ENCODE measurements around the gene SNX8. TPM values are rescaled to one million over a fixed set of nuclear protein-coding genes. Genes with fewer than 3 reads are reported as not detected.
"Not testable (repeated sequence)": the region's sequence is repeated elsewhere in the genome, so short reads cannot be mapped to it uniquely, and the experiment has no call there.

SNX8 gene
- total RNA-seq, 1 donor from 2014 or later, result 18.8 TPM

GRCh38 chr7:2273866-2274265, 40.4 kb downstream of the SNX8 start:
- intact Hi-C loops (cut with DNase I), result no loop called here
- DNase-seq (ENCODE audit: missing footprints) (no peak), ATAC-seq (no peak)

- intact Hi-C loops (cut with DNase I), result no loop called here
- ATAC-seq, result no peak
Observed at GRCh38 chr7:2272031-2272430, 42.2 kb downstream of the SNX8 start.

GRCh38 chr7:2271273-2272026, 42.8 kb downstream of the SNX8 start:
- intact Hi-C loops (cut with DNase I), result no loop called here

More at GRCh38 chr7:2272031-2272430, 42.2 kb downstream of the SNX8 start:
- no peak for DNase-seq (ENCODE audit: missing footprints)

GRCh38 chr7:2270495-2270894, 43.7 kb downstream of the SNX8 start:
- intact Hi-C loops (cut with DNase I), result no loop called here
- ATAC-seq (no peak), DNase-seq (ENCODE audit: missing footprints) (no peak)

More at GRCh38 chr7:2271273-2272026, 42.8 kb downstream of the SNX8 start:
- DNase-seq (ENCODE audit: missing footprints), result no peak
- ATAC-seq, result no peak

DNA sequence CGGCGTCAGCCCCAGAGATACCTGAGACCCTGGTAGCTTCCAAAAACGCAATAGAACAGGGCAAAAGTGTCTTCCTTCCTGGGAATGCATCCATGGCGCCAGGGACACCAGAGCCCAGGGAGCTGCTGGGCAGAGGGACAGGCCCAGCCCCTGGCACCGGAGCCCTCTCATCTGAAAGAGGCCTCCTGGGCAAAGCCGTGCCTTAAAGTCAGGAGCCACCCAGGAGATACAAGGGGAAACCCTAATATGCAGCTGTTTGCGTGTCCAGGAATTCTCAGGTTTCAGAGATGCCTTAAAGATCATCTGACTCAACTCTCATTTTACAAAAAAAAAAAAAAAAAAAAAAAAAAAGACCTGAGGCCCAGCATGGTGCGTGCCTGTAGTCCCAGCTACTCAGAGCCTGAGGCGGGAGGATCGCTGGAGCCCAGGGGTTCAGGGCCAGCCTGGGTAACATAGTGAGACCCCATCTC, 44.2 kb downstream of the SNX8 start:
- intact Hi-C loops (cut with DNase I), result no loop called here

GRCh38 chr7:2269089-2269990, 44.9 kb downstream of the SNX8 start:
- ATAC-seq; DNase-seq (ENCODE audit: missing footprints); intact Hi-C loops (cut with DNase I): not testable (repeated sequence)

More for the DNA sequence above, 44.2 kb downstream of the SNX8 start:
- ATAC-seq, result no peak
- no peak for DNase-seq (ENCODE audit: missing footprints)

GRCh38 chr7:2266911-2267310, 47.3 kb downstream of the SNX8 start:
- intact Hi-C loops (cut with DNase I), result no loop called here
- no peak for DNase-seq (ENCODE audit: missing footprints)
- no peak for ATAC-seq

DNA sequence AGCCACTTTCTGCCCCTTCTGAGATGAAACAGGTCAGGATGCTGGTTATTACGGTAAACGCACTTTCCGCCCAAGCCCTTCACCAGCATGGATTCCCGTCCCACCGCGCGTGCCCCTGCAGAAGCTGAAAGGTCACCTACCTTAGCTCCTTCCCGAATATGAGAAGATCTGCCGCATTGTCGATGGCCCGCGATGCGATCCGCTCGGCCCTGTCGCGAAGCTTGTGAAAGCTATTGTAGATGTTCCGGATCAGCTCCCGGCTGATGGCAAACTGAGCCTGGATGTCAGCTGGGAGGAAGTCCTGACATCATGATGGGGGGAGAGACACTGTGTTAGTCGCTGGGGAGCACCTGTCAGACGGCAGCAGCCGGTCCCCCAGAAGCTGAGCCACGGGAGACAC, 50.1 kb downstream of the SNX8 start:
- intact Hi-C loops (cut with DNase I), result no loop called here
- ATAC-seq, result no peak
- DNase-seq (ENCODE audit: missing footprints), result peak; percentile 37

- no peak for ATAC-seq
- intact Hi-C loops (cut with DNase I), result no loop called here
- DNase-seq (ENCODE audit: missing footprints), result peak; percentile 15
Observed at GRCh38 chr7:2263176-2263575, 51.1 kb downstream of the SNX8 start.

GRCh38 chr7:2261611-2262010, 52.6 kb downstream of the SNX8 start:
- DNase-seq (ENCODE audit: missing footprints) (peak; percentile 18), ATAC-seq (no peak)
- intact Hi-C loops (cut with DNase I), result no loop called here

DNA sequence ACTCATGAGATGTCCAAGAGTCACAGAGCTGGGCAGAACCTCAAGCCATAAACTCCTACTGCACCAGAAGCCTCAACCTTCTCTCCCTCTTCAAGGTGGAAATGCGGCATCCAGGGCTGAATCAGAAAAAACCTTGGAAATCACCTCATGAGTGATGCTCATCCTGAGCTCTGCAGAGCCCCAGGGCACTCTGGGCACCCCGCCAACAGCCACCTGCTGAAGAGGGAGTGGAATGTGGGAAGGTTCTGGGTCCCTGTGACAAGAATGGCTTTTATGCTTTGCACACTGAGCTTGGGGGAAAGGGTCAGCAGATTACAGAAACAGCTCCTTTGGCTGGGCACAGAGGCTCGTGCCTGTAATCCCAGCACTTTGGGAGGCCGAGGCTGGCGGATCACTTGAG, 53.4 kb downstream of the SNX8 start:
- intact Hi-C loops (cut with DNase I), result no loop called here
- ATAC-seq (no peak), DNase-seq (ENCODE audit: missing footprints) (no peak)

DNA sequence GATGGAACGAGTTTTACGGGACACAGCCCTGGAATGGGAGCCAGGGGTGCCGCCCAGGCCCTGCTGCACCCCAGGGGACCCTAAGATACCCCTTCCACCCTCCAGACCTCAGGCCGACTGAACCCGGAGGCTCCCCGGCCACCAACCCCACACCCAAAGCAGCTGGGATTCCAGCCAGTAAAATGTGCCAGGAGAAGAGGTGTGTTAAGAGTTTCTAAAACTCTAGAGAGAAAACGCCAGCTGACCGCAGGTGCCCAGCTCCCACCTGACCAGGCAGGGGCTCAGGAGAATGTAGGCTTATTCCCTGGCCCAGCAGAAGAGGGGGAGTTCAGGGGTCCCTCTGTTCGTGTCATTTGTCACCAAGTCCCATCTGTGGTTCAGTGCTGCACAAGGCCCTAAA, 54.8 kb downstream of the SNX8 start:
- ATAC-seq (no peak), DNase-seq (ENCODE audit: missing footprints) (peak; percentile 3)
- intact Hi-C loops (cut with DNase I), result no loop called here

DNA sequence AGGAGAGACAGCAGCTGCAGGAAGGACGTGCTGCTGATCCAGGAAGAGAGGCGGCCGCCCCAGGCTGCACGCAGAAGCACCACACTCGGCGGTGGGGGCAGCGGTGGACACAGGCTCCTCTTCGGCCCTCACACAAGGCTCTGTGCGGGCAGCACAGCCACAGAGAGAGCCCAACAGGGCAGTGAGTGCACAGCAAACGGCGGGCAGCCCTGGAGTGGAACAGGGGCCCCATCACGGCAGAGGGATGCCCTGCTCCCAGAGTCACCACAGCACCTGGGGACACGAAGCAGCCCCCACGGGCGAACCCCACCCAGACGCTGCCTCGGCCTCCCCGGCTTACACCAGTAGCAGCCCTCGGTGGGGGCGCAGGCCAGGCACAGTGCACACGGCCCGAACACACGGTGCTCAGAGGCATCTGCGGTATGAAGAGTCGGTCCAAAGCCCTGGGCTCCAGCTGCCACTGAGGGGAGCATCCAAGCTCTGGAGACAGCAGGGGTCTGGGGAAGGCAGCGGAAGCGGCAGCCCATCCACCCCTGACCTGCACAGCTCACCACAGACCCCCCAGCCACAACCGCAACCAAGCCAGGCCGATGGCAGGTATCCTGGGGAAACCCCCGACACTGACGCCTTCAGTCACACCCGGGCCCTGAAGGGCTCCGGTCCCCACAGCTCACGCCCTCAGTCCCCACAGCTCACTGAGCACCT, 55.4 kb downstream of the SNX8 start:
- intact Hi-C loops (cut with DNase I), result no loop called here
- DNase-seq (ENCODE audit: missing footprints) (no peak), ATAC-seq (no peak)

DNA sequence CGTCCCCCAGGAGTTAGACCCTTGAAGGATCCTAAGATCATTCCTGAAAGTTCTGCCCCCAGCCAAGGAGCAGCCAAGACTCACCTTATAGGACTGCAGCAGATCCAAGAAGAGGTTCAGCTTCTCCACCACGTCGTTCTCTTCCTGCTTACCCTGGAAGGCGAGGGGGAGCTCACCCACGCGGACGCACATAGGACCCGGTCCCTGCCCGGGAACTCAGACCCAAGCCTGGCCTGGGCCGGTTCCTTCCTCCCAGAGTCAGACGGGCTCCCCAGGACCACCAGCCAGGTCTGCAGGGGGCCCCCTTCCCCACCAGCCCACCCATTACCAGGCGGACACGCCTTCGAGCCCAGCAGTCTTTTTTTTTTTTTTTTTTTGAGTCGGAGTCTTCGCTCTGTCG, 56.6 kb downstream of the SNX8 start:
- no peak for ATAC-seq
- intact Hi-C loops (cut with DNase I), result no loop called here
- DNase-seq (ENCODE audit: missing footprints), result peak; percentile 50

DNA sequence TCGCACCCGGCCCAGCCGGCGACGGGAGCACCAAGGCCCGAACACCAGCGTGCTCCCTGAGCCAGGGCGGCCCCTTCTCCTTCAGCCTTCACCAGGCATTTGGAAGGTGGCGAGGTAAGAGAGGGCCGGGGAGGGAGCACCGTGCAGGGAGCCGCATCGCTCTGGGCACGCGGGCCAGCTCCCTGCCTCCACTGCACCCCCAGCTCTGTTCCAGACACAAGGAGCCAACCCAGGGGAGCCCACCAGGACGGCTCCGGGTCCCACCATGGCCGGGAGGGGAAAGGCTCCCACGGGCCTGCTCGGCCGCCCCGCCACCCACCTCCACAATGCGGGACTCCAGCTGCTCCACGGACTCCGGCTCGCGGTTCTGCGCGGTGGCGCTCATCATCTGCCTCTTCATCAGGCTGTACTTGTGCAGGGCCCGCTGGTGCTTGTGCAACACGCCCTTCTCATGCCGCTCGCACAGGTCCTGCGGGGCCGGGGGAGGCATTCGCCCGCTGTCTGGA, 57.1 kb downstream of the SNX8 start:
- intact Hi-C loops (cut with DNase I), result no loop called here
- no peak for ATAC-seq
- peak; percentile 60 for DNase-seq (ENCODE audit: missing footprints)

DNA sequence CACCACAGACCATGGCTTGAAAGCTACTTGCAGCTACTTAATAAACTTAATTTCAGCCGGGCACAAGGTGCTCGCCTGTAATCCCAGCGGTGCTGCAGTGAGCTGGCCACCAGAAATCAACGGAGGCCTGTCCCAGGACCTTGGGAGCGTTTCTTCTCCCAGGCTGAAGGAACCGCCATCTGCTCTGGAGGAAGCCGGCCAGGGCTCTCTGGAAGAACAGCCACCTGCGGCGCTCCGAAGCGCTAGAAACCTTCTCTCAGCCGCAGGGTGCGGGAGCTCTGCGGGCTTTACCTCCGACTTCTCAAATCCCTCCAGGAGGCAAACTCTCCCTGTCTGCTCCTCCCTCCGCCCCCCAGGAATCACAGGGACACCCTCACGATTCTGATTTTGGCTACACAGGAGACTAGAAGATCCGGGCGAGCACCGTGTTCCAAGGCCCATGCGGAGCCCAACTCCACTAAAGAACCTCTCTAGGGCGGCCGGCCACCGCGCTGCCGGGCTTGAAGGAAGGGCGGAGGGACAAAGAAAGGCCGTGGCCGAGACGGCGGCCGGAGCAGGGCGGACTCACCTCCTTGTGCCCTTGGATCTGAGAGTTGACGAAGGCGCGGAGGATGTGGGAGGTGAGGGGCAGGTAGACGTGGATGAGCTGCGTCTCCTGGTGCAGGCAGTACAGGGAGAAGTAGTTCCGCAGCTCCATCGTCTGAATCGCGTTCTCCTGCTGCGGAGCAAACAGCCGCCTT, 57.8 kb downstream of the SNX8 start:
- ATAC-seq (no peak), DNase-seq (ENCODE audit: missing footprints) (peak; percentile 57)
- intact Hi-C loops (cut with DNase I), result no loop called here

DNA sequence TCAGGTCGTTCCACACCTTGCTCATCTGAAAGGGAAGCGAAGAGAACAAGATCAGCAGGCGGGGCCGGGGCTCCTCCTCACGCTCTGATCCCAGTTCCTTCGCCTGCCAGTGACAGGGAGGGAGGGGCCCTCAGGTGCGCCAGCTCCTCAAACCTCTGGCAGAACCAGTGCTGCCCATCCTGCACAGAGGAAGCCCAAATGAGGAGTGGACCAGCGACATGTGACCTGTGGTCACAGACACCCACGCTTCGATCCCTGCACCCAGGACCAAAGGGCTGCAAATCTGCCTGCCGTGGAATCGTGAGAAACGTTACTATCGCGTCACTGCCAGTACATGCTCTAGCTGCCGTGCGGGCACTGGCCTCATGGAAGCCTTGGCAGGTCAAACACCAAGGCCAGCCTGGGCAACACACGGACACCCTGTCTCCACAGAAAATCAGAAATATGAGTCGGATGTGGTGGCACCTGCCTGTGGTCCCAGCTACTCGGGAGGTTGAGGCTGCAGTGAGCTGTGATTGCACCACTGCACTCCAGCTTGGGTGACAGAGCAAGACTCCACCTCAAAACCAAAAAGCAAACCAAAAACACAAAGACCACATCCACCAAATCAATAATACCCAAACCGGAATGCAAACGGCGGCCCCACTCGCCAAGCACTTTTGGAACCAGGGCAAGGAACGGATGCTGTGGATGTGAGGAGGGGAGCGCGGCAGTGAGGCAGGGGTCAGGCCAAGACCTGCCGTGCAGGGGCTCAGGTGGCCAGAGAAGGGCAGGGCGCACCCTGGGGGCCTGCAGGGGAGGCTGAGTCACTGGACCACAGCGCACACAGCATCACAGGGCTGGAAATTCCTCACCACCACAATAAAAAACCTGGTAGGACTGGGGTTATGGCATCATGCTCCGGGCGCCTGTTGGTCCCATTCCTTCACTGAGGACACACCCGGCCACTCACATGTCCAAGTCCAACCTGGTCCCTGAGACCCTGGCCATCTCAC, 58.8 kb downstream of the SNX8 start:
- intact Hi-C loops (cut with DNase I), result no loop called here
- ATAC-seq, result no peak
- DNase-seq (ENCODE audit: missing footprints), result peak; percentile 45
